NCI-H2107 treated with DMSO at 0.1 percent for 48 hours (cell line): Measurements from ENCODE around the gene KIF3B.
"Not testable (repeated sequence)": the region's sequence is repeated elsewhere in the genome, so short reads cannot be mapped to it uniquely, and the experiment has no call there.

Experiments used
- DNase-seq: peaks from one replicate; lab custom pipeline; 2025; ENCODE audit not compliant: unreplicated experiment; lab: John Stamatoyannopoulos, UW

The KIF3B gene

GRCh38 chr20:32292548-32292947 is 15.1 kb downstream of the KIF3B start:
- no peak for DNase-seq

DNA sequence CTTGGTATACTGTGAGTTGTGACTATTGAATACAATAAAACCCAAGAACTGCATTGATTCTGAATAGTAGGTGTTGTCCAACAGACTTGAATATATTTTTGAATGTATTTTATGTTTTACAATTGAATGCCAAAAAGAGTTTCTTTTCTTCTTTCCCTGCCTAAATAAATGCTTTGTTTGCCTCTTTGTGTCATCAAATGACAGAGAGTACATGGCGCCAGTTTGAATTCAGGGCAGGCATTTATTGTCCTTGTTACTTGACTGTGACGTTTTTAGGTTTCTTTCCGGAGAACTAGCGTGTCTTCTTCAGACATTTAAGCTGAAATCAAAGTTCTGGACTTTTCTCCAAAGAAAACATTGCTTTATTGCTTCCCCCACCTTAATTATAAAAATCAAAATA is 16.6 kb downstream of the KIF3B start:
- no peak for DNase-seq

DNA sequence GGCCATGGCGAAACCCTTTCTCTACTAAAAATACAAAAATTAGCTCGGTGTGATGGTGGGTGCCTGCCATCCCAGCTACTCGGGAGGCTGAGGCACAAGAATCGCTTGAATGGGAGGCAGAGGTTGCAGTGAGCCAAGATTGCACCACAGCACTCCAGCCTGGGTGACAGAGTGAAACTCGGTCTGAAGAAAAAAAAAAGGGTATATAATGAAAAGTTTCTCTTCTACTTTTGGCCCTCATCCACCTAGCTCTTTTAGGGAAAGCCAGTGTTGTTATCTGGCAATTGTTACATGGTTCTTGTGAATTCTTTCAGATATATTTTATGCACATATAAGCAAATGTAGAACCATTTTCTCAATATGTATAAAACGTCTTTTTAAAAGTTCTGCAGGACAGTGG is 19.0 kb downstream of the KIF3B start:
- no peak for DNase-seq

GRCh38 chr20:32296819-32297420 is 19.5 kb downstream of the KIF3B start:
- no peak for DNase-seq

DNA sequence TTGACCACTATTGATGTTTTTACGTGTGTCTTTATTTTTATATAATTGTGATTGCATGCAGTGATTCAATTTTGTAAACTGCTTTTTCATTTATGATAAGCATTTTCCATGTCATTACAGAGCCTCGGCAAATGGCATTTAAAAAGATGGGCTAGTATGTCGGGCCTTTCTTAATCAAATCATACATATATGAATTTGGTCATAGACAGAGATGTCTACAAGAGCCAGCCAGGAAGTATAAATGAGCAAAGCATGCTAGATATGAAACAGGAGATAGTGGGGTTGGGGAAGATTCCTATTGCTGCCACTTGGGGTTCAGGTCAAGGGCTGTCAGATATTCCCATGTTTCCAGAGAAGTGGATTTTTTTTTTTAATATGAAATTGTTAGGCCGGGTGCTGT is 20.0 kb downstream of the KIF3B start:
- DNase-seq: no peak

GRCh38 chr20:32300647-32301046 is 23.2 kb downstream of the KIF3B start:
- DNase-seq: no peak

- DNase-seq: no peak
Measured at GRCh38 chr20:32301719-32302506, 24.5 kb downstream of the KIF3B start.

DNA sequence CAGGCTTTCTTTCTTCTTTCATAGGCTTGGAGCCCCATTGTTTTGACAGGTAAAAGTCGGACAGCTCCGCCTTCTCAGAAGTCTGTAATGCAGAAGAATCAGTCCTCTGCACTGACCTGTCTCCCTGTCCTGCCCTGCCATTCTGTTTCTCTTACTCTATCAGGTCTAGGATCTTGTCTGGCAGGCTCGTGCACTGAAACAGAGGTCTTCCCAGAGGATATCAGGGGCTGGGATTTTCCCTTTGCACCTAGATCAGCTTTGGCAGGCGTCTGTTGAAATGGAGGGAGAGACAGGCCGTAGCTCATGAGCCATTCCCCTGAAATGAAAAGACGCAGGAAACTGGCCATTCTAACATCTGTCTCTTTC is 25.0 kb downstream of the KIF3B start:
- no peak for DNase-seq

DNA sequence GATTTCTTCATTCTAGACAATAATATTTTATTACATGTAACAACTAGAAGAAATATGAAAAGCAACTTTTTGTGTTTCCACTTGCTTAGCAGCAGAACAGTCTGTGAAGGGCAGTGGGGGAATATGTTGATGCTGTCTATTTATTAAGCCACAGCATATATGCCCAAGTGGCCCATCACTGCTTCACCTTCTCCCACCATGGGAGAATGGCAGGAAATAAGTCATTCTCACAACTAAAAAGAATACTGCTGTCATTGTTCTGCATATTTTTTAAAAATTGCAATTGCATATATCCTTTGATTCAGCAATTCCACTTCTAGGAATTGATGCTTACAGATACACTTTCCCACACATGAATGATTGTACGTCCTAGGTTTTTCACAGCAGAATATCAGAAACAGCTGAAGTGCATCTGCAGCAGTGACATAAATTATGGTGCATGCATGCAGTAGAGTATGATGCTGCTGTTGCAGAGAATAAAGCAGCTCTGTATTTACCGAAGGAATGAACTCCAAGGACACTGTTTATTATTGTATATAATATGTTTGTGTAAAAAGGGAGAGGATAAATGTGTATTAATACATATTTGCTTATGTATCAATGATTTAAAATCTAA is 26.8 kb downstream of the KIF3B start:
- no peak for DNase-seq

DNA sequence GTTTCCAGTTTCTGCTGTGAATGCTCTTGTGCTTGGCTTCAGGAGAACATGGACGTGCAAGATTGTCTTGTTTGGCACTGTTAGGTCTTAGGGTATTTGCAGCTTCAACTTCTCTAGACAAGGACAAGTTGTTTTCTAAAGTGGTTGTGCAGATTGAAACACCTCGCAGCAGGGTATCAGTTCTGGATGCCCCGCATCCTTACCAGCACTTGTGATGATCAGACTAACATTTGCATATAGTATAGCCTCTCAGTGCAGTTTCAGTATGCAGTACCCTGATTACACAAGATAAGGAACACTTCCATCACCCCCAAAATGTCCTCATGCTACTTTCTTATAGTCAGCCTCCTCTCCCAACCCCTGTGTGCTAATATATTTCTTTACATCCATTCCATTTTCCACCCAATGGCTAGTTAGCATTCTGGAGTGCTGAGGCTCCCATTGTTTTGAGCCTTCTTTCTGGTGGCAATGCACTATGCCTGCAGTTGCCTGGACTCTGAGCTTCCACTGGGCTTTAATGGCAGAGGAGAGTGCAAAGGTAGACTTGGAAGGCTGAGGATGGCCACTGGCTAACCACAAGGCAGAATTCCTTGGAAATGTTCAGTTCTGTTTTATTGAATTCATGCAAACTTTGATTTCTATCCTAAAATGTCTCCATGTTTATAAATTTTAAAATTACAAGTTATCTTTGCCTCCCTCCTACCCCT is 35.4 kb downstream of the KIF3B start:
- no peak for DNase-seq

- DNase-seq: no peak
Measured at GRCh38 chr20:32314768-32315167, 37.3 kb downstream of the KIF3B start.

DNA sequence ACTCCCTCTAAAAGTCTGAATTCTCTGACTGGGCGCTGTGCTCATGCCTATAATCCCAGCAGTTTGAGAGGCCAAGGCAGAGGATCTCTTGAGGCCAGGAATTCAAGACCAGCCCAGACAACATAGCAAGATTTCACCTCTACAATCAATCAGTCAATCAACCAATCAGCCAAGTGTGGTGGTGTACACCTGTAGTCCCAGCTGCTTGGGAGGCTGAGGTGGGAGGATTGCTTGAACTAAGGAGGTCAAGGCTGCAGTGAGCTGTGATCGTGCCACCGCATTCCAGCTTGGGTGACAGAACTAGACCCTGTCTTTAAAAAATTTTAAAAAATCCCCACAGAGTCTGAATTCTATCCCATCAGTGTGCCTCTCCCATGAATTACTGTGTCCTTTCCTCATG is 37.9 kb downstream of the KIF3B start:
- DNase-seq: no peak

GRCh38 chr20:32315891-32316290 is 38.4 kb downstream of the KIF3B start:
- no peak for DNase-seq

- no peak for DNase-seq
Measured at GRCh38 chr20:32316667-32317066, 39.2 kb downstream of the KIF3B start.

DNA sequence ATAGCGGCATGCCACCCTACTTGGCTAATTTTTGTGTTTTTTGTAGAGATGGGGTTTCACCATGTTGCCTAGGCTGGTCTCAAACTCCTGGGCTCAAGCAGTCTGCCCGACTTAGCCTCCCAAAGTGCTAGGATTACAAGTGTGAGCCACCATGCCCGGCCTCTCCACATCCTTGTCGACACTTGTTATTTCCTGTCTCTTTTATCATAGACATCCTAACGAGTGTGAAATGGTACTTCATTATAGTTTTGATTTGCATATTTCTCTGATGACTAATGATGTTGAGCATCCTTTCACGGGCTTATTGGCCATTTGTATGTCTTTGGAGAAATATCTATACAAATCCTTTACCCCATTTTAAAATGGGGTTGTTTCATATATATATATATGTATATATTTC is 41.6 kb downstream of the KIF3B start:
- DNase-seq: no peak

DNA sequence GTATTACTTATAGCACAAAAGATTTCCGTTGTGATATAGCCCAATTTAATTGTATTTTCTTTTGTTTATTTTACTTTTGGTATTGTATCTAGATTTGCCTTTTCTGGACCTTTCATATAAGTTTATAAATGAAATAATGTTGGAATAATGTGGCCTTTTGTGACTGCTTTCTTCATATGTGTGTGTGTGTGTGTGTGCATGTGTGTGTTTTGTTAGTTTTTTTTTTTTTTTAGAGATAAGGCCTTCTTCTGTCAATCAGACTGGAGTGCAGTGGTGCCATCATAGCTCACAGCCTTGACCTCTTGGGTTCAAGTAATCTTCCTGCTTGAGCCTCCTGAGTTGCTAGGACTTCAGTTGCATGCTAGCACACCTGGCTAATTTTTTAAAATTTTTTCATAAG is 42.9 kb downstream of the KIF3B start:
- DNase-seq: no peak

DNA sequence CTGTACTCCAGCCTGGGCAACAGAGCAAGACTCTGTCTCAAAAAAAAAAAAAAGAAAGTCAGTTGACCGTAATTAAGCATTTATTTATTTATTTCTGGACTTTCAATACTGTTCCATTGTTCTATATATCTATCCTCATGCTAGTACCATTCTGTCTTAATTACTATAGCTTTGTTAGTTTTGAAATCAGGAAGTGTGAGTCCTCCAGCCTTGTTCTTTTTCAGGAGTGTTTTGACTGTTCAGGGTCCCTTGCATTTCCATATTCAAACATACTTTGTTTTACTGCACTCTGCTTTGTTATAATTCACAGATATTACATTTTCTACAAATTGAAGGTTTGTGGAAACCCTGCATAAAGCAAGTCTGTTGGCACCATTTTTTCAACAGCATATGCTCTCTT is 43.9 kb downstream of the KIF3B start:
- no peak for DNase-seq

- DNase-seq: not testable (repeated sequence)
Measured at GRCh38 chr20:32322260-32322659, 44.8 kb downstream of the KIF3B start.

- not testable (repeated sequence) for DNase-seq
Measured at GRCh38 chr20:32323761-32324160, 46.3 kb downstream of the KIF3B start.

GRCh38 chr20:32325706-32326503 is 48.5 kb downstream of the KIF3B start:
- no peak for DNase-seq

GRCh38 chr20:32326504-32326845 is 49.0 kb downstream of the KIF3B start:
- no peak for DNase-seq
